ENCODE results near the gene PARVG.

Gene PARVG

DNA sequence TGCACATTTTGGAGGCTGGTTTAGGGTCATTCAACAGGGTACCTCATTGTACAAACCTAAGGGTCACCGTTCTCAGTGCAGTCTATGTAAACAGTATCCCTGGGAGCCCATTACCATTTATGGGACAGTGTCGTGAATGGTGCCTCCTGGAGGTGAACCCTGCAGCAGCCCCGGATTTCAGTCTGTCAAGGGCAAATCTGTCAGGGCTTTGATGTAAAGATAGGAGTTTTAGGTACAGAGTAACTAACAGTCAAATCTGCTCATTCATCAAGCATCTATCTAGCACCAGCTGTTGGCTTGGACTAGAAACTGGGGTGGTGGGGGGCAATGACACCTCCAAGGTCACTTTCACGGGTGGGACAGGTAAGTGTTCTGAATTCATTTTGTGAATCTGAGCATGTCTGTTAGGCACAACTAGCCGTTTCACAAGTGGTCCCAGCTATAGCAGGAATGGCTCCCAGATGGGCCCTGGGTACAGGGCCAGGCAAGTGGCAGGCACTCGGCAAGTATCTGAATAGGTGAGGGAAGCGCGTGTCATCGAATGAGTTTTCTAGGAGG is 63.6 kb downstream of the PARVG start:
- ATAC-seq (ENCODE audit: insufficient read depth, low read depth): no peak
- Histone ChIP-seq H4K20me1 (ENCODE audit: insufficient read depth, low read length) (no peaks in the 10 kb centered on the region), H3K4me3 (ENCODE audit: low read depth in 1 of 2, low read length in 2 of 2) (no peak overlapping the region), H3K9me3 (ENCODE audit: insufficient read depth, low read length, severe bottlenecking) (no peaks in the 10 kb centered on the region), H3K79me2 (ENCODE audit: insufficient read depth, low read length) (no peaks in the 10 kb centered on the region), H3K4me2 (ENCODE audit: insufficient read depth, low read length) (no peak overlapping the region), H3K36me3 (ENCODE audit: insufficient read depth, low read length) (no peaks in the 10 kb centered on the region), H3K27me3 (ENCODE audit: insufficient read depth, low read length, poor library complexity) (no peaks in the 10 kb centered on the region), H3K4me1 (ENCODE audit: insufficient read depth, low read length) (no peaks in the 10 kb centered on the region), H2AFZ (ENCODE audit: low read depth, low read length) (no peak overlapping the region), H3K27ac (ENCODE audit: low read length) (no peak overlapping the region), H3K9ac (ENCODE audit: low read depth, low read length) (no peak overlapping the region)
- no peak for DNase-seq
- TF ChIP-seq, protein P1, sequence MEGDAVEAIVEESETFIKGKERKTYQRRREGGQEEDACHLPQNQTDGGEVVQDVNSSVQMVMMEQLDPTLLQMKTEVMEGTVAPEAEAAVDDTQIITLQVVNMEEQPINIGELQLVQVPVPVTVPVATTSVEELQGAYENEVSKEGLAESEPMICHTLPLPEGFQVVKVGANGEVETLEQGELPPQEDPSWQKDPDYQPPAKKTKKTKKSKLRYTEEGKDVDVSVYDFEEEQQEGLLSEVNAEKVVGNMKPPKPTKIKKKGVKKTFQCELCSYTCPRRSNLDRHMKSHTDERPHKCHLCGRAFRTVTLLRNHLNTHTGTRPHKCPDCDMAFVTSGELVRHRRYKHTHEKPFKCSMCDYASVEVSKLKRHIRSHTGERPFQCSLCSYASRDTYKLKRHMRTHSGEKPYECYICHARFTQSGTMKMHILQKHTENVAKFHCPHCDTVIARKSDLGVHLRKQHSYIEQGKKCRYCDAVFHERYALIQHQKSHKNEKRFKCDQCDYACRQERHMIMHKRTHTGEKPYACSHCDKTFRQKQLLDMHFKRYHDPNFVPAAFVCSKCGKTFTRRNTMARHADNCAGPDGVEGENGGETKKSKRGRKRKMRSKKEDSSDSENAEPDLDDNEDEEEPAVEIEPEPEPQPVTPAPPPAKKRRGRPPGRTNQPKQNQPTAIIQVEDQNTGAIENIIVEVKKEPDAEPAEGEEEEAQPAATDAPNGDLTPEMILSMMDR (IDR thresholded peaks at IDR 0.05; ENCODE audit: borderline replicate concordance, extremely low read depth, low read length, poor library complexity, severe bottlenecking): no peak
- no peak for TF ChIP-seq EZH2 (IDR thresholded peaks at IDR 0.05; ENCODE audit: borderline replicate concordance, low read depth, low read length, severe bottlenecking)

DNA sequence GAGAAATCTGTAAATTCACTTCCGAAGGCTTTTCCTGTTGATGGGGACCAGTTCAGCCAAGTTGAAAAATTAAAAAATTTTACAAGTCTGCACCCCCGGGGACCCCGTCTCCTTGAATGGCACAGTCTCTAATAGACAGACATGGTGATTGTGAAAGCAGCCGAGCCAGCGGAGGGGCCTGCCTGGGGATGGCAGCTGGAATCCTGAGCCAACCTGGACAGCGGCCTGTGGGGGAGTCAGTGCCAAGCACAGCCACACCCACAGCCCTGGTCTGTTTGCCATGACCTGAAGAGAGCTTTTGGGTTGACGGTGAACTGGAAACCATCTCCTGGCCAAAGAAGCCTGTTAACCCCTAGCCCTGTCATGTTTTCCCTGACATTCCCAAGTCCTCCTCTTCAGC is 64.7 kb downstream of the PARVG start:
- H4K20me1 ChIP-seq (ENCODE audit: insufficient read depth, low read length): no peaks in the 10 kb centered on the region
- no peak overlapping the region for H3K4me2 ChIP-seq (ENCODE audit: insufficient read depth, low read length)
- no peak overlapping the region for H3K27ac ChIP-seq (ENCODE audit: low read length)
- H3K4me3 ChIP-seq (ENCODE audit: low read depth in 1 of 2, low read length in 2 of 2): no peak overlapping the region
- no peak overlapping the region for H3K9ac ChIP-seq (ENCODE audit: low read depth, low read length)
- no peaks in the 10 kb centered on the region for H3K4me1 ChIP-seq (ENCODE audit: insufficient read depth, low read length)
- no peak overlapping the region for H2AFZ ChIP-seq (ENCODE audit: low read depth, low read length)
- no peaks in the 10 kb centered on the region for H3K27me3 ChIP-seq (ENCODE audit: insufficient read depth, low read length, poor library complexity)
- H3K79me2 ChIP-seq (ENCODE audit: insufficient read depth, low read length): no peaks in the 10 kb centered on the region
- DNase-seq (no peak), ATAC-seq (ENCODE audit: insufficient read depth, low read depth) (no peak)
- H3K36me3 ChIP-seq (ENCODE audit: insufficient read depth, low read length): no peaks in the 10 kb centered on the region
- no peak for TF ChIP-seq EZH2 (IDR thresholded peaks at IDR 0.05; ENCODE audit: borderline replicate concordance, low read depth, low read length, severe bottlenecking)
- TF ChIP-seq, protein P1 (IDR thresholded peaks at IDR 0.05; ENCODE audit: borderline replicate concordance, extremely low read depth, low read length, poor library complexity, severe bottlenecking): no peak
- peaks cover 7% of the 10 kb centered on the region for H3K9me3 ChIP-seq (ENCODE audit: insufficient read depth, low read length, severe bottlenecking)

DNA sequence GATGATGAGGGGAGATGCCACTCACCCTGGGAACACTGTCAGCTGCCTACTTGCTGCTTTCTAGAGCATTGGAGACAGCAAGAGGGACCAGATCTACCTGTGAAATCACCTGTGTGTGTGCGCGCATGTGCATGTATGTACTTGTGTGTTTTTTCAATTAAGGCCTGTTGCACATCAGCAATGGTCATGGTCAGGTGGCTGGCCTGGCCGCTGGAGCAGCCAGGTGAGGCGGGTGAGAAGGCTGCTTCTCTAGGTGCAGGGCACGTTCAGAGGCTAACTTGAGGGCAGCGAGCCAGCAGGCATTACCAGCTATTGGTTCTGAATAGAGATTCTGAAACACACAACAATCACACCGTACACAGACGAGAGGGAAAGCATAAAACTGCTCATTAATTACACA is 65.1 kb downstream of the PARVG start:
- no peak overlapping the region for H3K4me3 ChIP-seq (ENCODE audit: low read depth in 1 of 2, low read length in 2 of 2)
- H3K4me1 ChIP-seq (ENCODE audit: insufficient read depth, low read length): no peaks in the 10 kb centered on the region
- H3K4me2 ChIP-seq (ENCODE audit: insufficient read depth, low read length): no peak overlapping the region
- H3K9ac ChIP-seq (ENCODE audit: low read depth, low read length): no peak overlapping the region
- no peaks in the 10 kb centered on the region for H3K27me3 ChIP-seq (ENCODE audit: insufficient read depth, low read length, poor library complexity)
- H2AFZ ChIP-seq (ENCODE audit: low read depth, low read length): no peak overlapping the region
- H3K27ac ChIP-seq (ENCODE audit: low read length): no peak overlapping the region
- H3K36me3 ChIP-seq (ENCODE audit: insufficient read depth, low read length): no peaks in the 10 kb centered on the region
- no peak for ATAC-seq (ENCODE audit: insufficient read depth, low read depth)
- TF ChIP-seq, protein P1 (IDR thresholded peaks at IDR 0.05; ENCODE audit: borderline replicate concordance, extremely low read depth, low read length, poor library complexity, severe bottlenecking): no peak
- no peaks in the 10 kb centered on the region for H3K79me2 ChIP-seq (ENCODE audit: insufficient read depth, low read length)
- peaks cover 7% of the 10 kb centered on the region for H3K9me3 ChIP-seq (ENCODE audit: insufficient read depth, low read length, severe bottlenecking)
- no peaks in the 10 kb centered on the region for H4K20me1 ChIP-seq (ENCODE audit: insufficient read depth, low read length)
- no peak for DNase-seq

Data from DND-41 (cell line).